GM21717 (cell line): ENCODE data around the gene FRMD3.

Experiments
- ATAC-seq: cut with Tn5 transposase; IDR thresholded peaks from one replicate; pipeline ENCODE4 v1.9.1; 2021; ENCODE audit warnings: mild to moderate bottlenecking, moderate library complexity; ENCODE audit not compliant: unreplicated experiment

The FRMD3 gene

GRCh38 chr9:83342006-83342405 lies 196.2 kb downstream of the FRMD3 start:
- ATAC-seq, result no peak

- ATAC-seq, result no peak
These were observed 197.8 kb downstream of the FRMD3 start for GRCh38 chr9:83340451-83340850.

GRCh38 chr9:83339435-83339834 lies 198.8 kb downstream of the FRMD3 start:
- no peak for ATAC-seq

- no peak for ATAC-seq
These were observed 201.5 kb downstream of the FRMD3 start for GRCh38 chr9:83336706-83337105.

GRCh38 chr9:83334320-83334719 lies 203.9 kb downstream of the FRMD3 start:
- peak; percentile 76 for ATAC-seq

GRCh38 chr9:83330207-83331196 lies 207.7 kb downstream of the FRMD3 start:
- ATAC-seq, result no peak

GRCh38 chr9:83327750-83328622 lies 210.2 kb downstream of the FRMD3 start:
- ATAC-seq, result no peak

GRCh38 chr9:83327323-83327722 lies 210.9 kb downstream of the FRMD3 start:
- no peak for ATAC-seq

GRCh38 chr9:83323148-83323547 lies 215.1 kb downstream of the FRMD3 start:
- no peak for ATAC-seq

GRCh38 chr9:83322438-83322837 lies 215.8 kb downstream of the FRMD3 start:
- ATAC-seq, result no peak

- no peak for ATAC-seq
These were observed 221.0 kb downstream of the FRMD3 start for GRCh38 chr9:83317244-83317643.

- no peak for ATAC-seq
These were observed 222.6 kb downstream of the FRMD3 start for GRCh38 chr9:83315649-83316048.

GRCh38 chr9:83313781-83314180 lies 224.4 kb downstream of the FRMD3 start:
- no peak for ATAC-seq

- ATAC-seq, result no peak
These were observed 225.7 kb downstream of the FRMD3 start for GRCh38 chr9:83312537-83312936.

- no peak for ATAC-seq
These were observed 231.0 kb downstream of the FRMD3 start for GRCh38 chr9:83307066-83307724.

GRCh38 chr9:83304686-83305085 lies 233.5 kb downstream of the FRMD3 start:
- no peak for ATAC-seq

- ATAC-seq, result peak; percentile 35
These were observed 238.6 kb downstream of the FRMD3 start for GRCh38 chr9:83299571-83299970.

- ATAC-seq, result peak; percentile 44
These were observed 239.1 kb downstream of the FRMD3 start for GRCh38 chr9:83299094-83299493.

- ATAC-seq, result peak; percentile 55
These were observed 242.1 kb downstream of the FRMD3 start for GRCh38 chr9:83296123-83296522.

GRCh38 chr9:83294816-83295215 lies 243.4 kb downstream of the FRMD3 start:
- no peak for ATAC-seq

GRCh38 chr9:83291196-83291595 lies 247.0 kb downstream of the FRMD3 start:
- no peak for ATAC-seq
